Body of pancreas (tissue), 4 donors: ENCODE measurements around the gene MYEOV.

Experiments
- POLR2A ChIP-seq, 3 donors: fragments of 450-650 bp; IDR thresholded peaks; one replicate each; pipeline ENCODE4 v1.6.1; 2016; ENCODE audit warnings: antibody characterized with exemption in 3 of 3, mild to moderate bottlenecking in 2 of 3
- TF ChIP-seq, protein P1 (sequence below), 7 experiments: fragments of 450-650 bp in 4 of 7; fragments of 200-600 bp in 3 of 7; sonication (generic) in 3 of 7; IDR thresholded peaks; one replicate each; pipeline ENCODE4 v1.5.1; 2016 to 2019; ENCODE audit warnings: antibody characterized with exemption in 7 of 7

DNA sequence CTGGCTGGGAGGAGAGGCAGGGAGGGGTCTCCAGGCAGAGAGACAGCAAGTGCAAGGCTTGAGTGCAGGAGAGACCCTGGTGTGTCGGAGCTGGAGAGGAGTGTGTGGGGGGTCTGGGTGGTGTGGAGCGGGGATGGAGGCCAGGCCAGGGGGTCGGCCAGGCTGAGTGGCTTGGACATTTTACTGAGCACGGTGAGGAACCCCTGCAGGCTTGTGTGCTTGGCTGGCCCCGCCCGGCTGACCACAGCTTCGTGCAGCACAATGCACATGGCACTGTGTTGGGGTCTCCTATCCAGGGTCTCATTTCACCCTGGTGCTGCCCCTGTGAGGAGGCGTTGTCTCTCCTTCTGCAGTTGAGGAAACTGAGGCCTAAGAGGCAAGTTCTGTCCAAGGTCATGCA, 5.6 kb downstream of the MYEOV start:
- TF ChIP-seq, protein P1, sequence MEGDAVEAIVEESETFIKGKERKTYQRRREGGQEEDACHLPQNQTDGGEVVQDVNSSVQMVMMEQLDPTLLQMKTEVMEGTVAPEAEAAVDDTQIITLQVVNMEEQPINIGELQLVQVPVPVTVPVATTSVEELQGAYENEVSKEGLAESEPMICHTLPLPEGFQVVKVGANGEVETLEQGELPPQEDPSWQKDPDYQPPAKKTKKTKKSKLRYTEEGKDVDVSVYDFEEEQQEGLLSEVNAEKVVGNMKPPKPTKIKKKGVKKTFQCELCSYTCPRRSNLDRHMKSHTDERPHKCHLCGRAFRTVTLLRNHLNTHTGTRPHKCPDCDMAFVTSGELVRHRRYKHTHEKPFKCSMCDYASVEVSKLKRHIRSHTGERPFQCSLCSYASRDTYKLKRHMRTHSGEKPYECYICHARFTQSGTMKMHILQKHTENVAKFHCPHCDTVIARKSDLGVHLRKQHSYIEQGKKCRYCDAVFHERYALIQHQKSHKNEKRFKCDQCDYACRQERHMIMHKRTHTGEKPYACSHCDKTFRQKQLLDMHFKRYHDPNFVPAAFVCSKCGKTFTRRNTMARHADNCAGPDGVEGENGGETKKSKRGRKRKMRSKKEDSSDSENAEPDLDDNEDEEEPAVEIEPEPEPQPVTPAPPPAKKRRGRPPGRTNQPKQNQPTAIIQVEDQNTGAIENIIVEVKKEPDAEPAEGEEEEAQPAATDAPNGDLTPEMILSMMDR (IDR thresholded peaks at IDR 0.05): no peak
- no peak for TF ChIP-seq POLR2A (IDR thresholded peaks at IDR 0.05)
